B cell (primary cell): ENCODE results near the gene MPC2.

Experiments
- EZH2 ChIP-seq: IDR thresholded peaks from 2 replicates; pipeline ENCODE4 v1.6.1; 2012; ENCODE audit warnings: borderline replicate concordance, low read depth, mild to moderate bottlenecking, moderate library complexity, low read length; ENCODE audit not compliant: insufficient read depth, poor library complexity, severe bottlenecking
- TF ChIP-seq, protein P1 (sequence below): fragments of 200-600 bp; IDR thresholded peaks from one replicate; pipeline ENCODE4 v1.8.0; 2022; ENCODE audit warnings: antibody characterized with exemption, mild to moderate bottlenecking

DNA sequence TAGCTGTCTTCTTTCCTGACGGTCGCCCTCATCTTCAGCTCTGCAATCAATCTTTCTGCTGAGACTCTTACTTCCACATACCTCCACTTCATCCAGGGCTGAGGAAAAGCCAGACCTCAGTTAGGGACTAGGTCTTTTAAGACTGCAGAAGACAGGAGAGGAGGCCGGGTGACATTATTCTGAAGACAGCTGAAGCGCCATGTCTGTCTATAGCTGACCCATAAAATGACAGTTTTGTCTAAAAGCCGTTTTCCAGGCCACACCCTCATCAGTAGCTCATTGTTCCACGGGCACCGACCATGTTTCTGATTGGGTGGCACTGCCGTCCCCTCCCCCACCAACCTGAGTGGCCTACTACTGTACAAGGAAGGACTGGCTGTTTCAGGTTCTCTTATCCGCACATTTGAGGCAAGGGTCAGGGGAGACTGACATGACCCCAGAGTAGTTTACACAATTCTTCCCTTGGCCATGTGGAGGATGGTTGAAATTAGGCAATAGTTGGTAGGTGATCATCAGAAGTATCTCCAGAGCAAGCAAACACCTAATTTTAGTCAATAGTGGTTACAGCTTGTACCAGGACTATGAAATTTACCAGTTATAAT is 22.9 kb downstream of the MPC2 start, which contains the start of gene ADCY10:
- TF ChIP-seq, protein P1, sequence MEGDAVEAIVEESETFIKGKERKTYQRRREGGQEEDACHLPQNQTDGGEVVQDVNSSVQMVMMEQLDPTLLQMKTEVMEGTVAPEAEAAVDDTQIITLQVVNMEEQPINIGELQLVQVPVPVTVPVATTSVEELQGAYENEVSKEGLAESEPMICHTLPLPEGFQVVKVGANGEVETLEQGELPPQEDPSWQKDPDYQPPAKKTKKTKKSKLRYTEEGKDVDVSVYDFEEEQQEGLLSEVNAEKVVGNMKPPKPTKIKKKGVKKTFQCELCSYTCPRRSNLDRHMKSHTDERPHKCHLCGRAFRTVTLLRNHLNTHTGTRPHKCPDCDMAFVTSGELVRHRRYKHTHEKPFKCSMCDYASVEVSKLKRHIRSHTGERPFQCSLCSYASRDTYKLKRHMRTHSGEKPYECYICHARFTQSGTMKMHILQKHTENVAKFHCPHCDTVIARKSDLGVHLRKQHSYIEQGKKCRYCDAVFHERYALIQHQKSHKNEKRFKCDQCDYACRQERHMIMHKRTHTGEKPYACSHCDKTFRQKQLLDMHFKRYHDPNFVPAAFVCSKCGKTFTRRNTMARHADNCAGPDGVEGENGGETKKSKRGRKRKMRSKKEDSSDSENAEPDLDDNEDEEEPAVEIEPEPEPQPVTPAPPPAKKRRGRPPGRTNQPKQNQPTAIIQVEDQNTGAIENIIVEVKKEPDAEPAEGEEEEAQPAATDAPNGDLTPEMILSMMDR, result no peak
- TF ChIP-seq EZH2, result no peak
